Heart left ventricle (tissue), 13 donors: ENCODE data around the gene KDM7A.

Experiments
- POLR2A ChIP-seq, 2 donors: fragments of 450-650 bp; IDR thresholded peaks; one replicate each; pipeline ENCODE4 v1.6.1; 2017; ENCODE audit warnings: antibody characterized with exemption in 2 of 2, mild to moderate bottlenecking in 2 of 2, moderate library complexity in 2 of 2
- TF ChIP-seq, protein P1 (sequence below), 12 donors: fragments of 200-600 bp; sonication (generic) in 4 of 12; IDR thresholded peaks; one replicate each; pipeline versions ENCODE4 v1.5.0 to v1.8.0; 2018 to 2022; ENCODE audit warnings: antibody characterized with exemption in 12 of 12, mild to moderate bottlenecking in 5 of 12
- donor health status: ischemic (EF 13 %, LVEDD 7.1; RV severe dilation, severe dysfunction).
- donor health status: DM: no; HTN: yes; CAD: no.
- donor health status: DM: no; HTN: no; CAD: no.
- donor health status: ischemic (EF 25% LVEDD 6.9; RV normal size, moderate dysfunction).
- donor health status: ischemic (EF 25% LVEDD 5.7; RV mildly dilated, moderate dysfunction).
- donor health status: ischemic (EF 35%, LVEDD 5.7; RV mildly dilated, moderate dysfunction).
- donor health status: nonischemic (EF 11% LVEDD 7.7; RV severe dilation, severe dysfunction).
- donor health status: DM: yes; HTN: yes; CAD: no.
- donor health status: PGD.
- donor health status: ischemic (EF 29% LVEDD 5.4; RV normal size, mild dysfunction).
- donor health status: nonischemic (EF 23%, LVEDD 6.1; RV moderate dilation, normal function).

DNA sequence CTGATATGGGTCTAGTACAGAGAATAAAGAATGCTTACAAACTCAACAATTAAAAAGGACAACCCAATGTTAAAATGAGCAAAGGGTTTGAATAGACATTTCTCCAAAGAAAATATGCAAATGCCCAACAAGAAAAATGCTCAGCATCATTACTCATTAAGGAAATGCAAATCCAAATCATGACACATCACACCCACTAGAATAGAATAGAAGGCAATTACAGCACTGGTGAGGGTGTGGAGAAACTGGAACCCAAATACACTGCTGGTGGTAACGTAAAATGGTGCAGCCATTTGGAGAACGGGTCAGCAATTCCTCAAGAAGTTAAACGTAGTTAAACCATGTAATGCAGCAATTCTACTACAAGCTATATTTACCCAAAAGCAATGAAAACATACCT lies 53.8 kb downstream of the KDM7A start:
- no peak for TF ChIP-seq POLR2A (IDR thresholded peaks at IDR 0.05)
- TF ChIP-seq, protein P1, sequence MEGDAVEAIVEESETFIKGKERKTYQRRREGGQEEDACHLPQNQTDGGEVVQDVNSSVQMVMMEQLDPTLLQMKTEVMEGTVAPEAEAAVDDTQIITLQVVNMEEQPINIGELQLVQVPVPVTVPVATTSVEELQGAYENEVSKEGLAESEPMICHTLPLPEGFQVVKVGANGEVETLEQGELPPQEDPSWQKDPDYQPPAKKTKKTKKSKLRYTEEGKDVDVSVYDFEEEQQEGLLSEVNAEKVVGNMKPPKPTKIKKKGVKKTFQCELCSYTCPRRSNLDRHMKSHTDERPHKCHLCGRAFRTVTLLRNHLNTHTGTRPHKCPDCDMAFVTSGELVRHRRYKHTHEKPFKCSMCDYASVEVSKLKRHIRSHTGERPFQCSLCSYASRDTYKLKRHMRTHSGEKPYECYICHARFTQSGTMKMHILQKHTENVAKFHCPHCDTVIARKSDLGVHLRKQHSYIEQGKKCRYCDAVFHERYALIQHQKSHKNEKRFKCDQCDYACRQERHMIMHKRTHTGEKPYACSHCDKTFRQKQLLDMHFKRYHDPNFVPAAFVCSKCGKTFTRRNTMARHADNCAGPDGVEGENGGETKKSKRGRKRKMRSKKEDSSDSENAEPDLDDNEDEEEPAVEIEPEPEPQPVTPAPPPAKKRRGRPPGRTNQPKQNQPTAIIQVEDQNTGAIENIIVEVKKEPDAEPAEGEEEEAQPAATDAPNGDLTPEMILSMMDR (IDR thresholded peaks at IDR 0.05) = no peak
